Upper lobe of left lung (tissue), 6 donors: Measurements from ENCODE around the gene DNAJB11. TPM values are rescaled to one million over a fixed set of nuclear protein-coding genes. Genes with fewer than 3 reads are reported as not detected.
"Not testable (repeated sequence)": the region's sequence is repeated elsewhere in the genome, so short reads cannot be mapped to it uniquely, and the experiment has no call there.

ENCODE experiments used
- ATAC-seq, 2 donors: fragments of 200-7000 bp; cut with Tn5 transposase; one replicate each; pipeline ENCODE4 v1.9.1; 2022; ENCODE audit warnings: mild to moderate bottlenecking in 2 of 2, moderate library complexity in 2 of 2; ENCODE audit not compliant: low FRiP score in 2 of 2
- DNase-seq, 2 donors: peaks; one replicate each; pipeline ENCODE4 v3.0.0-alpha.2; 2019 to 2020
- H3K27ac ChIP-seq, 4 donors: fragments of 200-600 bp; sonication (generic); one replicate each; pipeline ENCODE4 v1.5.1; 2016 to 2019
- H3K27me3 ChIP-seq, 4 donors: fragments of 200-600 bp; sonication (generic); one replicate each; pipeline ENCODE4 v1.5.1; 2017 to 2019
- H3K36me3 ChIP-seq, 4 donors: fragments of 200-600 bp; sonication (generic); one replicate each; pipeline ENCODE4 v1.5.1; 2016 to 2019
- H3K4me1 ChIP-seq, 4 donors: fragments of 200-600 bp; sonication (generic); one replicate each; pipeline ENCODE4 v1.5.1; 2018 to 2019
- H3K4me3 ChIP-seq, 4 donors: fragments of 200-600 bp; sonication (generic); one replicate each; pipeline ENCODE4 v1.5.1; 2017 to 2019; ENCODE audit warnings: mild to moderate bottlenecking in 2 of 4, moderate library complexity in 1 of 4
- H3K9me3 ChIP-seq, 4 donors: fragments of 200-600 bp; sonication (generic); one replicate each; pipeline ENCODE4 v1.5.1; 2018 to 2019
- CTCF ChIP-seq, 6 experiments: fragments of 450-650 bp in 4 of 6; fragments of 200-600 bp in 2 of 6; sonication (generic) in 2 of 6; IDR thresholded peaks; one replicate each; pipeline ENCODE4 v1.5.1; 2016 to 2019; ENCODE audit warnings: antibody characterized with exemption in 6 of 6
- EP300 ChIP-seq, 4 donors: sonication (generic); formaldehyde crosslinking; IDR thresholded peaks; one replicate each; pipeline ENCODE4 v1.5.1; 2017; ENCODE audit warnings: antibody characterized with exemption in 4 of 4, control low read depth in 2 of 4
- POLR2A ChIP-seq, 4 donors: fragments of 450-650 bp; IDR thresholded peaks; one replicate each; pipeline ENCODE4 v1.5.1; 2016 to 2017; ENCODE audit warnings: antibody characterized with exemption in 4 of 4, mild to moderate bottlenecking in 2 of 4
- POLR2AphosphoS5 ChIP-seq, 2 donors: sonication (generic); formaldehyde crosslinking; IDR thresholded peaks; one replicate each; pipeline ENCODE4 v1.5.1; 2017; ENCODE audit warnings: antibody characterized with exemption in 2 of 2
- WGBS, 2 donors: methylation state at CpG; one replicate each; pipeline ENCODE4 v1.1.5; 2017 to 2018; 5-methylcytosine and 5-hydroxymethylcytosine counted together
- total RNA-seq, 6 donors: library from RNA; depleted of rRNA in 4 of 6; stranded (reverse); fragments of >200 nt in 4 of 6; gene quantifications; one replicate each; pipeline versions ENCODE4 v1.1.0 to v1.2.1, GENCODE V29; 2016 to 2021
- donor health status: DM: no; HTN: no; CAD: no; lungs with moderate emphysema.
- donor health status: DM: no; HTN: yes; CAD: no; lungs with severe emphysema.

The DNAJB11 gene
- total RNA-seq, 6 donors from 2014 or later: 10.5 to 52.7 (median 38.9) TPM

- 95 to 96% methylated on average over 6 of the region's 6 CpGs for WGBS, 2 donors
- ATAC-seq: no peak
- no peak overlapping the region for H3K27ac ChIP-seq
- H3K36me3 ChIP-seq: peaks cover 19 to 93% (median 59%) of the 10 kb centered on the region in 4 donors
- H3K9me3 ChIP-seq: no peaks in the 10 kb centered on the region
- H3K4me1 ChIP-seq: no peaks in the 10 kb centered on the region
- DNase-seq: no peak
- H3K27me3 ChIP-seq: no peaks in the 10 kb centered on the region
- TF ChIP-seq EP300 (IDR thresholded peaks at IDR 0.05) (no peak), CTCF (IDR thresholded peaks at IDR 0.05) (no peak), POLR2A (IDR thresholded peaks at IDR 0.05) (no peak), POLR2AphosphoS5 (IDR thresholded peaks at IDR 0.05) (no peak)
- H3K4me3 ChIP-seq: no peak overlapping the region
These were observed 12.0 kb downstream of the DNAJB11 start for GRCh38 chr3:186582541-186582940.

- ATAC-seq: no peak
- 76 to 81% methylated on average over 5 of the region's 5 CpGs for WGBS, 2 donors
These were observed 13.3 kb downstream of the DNAJB11 start for GRCh38 chr3:186583831-186584230.

GRCh38 chr3:186586245-186586644 is 15.7 kb downstream of the DNAJB11 start:
- WGBS, 2 donors: 83 to 89% methylated on average over 9 of the region's 9 CpGs
- H3K36me3 ChIP-seq: peaks cover 15 to 56% (median 38%) of the 10 kb centered on the region in 4 donors
- not testable (repeated sequence) for DNase-seq, H3K9me3 ChIP-seq, ATAC-seq, H3K27ac ChIP-seq, H3K4me3 ChIP-seq, H3K4me1 ChIP-seq, H3K27me3 ChIP-seq

More at GRCh38 chr3:186583831-186584230, 13.3 kb downstream of the DNAJB11 start:
- Histone ChIP-seq H3K9me3 (no peaks in the 10 kb centered on the region), H3K27me3 (no peaks in the 10 kb centered on the region), H3K4me1 (no peaks in the 10 kb centered on the region), H3K27ac (no peak overlapping the region), H3K4me3 (no peak overlapping the region), H3K36me3 (peaks cover 19 to 81% (median 52%) of the 10 kb centered on the region in 4 donors)
- TF ChIP-seq POLR2AphosphoS5 (IDR thresholded peaks at IDR 0.05) (no peak), EP300 (IDR thresholded peaks at IDR 0.05) (no peak), POLR2A (IDR thresholded peaks at IDR 0.05) (no peak), CTCF (IDR thresholded peaks at IDR 0.05) (no peak)
- no peak for DNase-seq

- DNase-seq (no peak), ATAC-seq (no peak)
- no peak overlapping the region for H3K4me3 ChIP-seq
- peaks cover 7 to 47% (median 31%) of the 10 kb centered on the region in 4 donors for H3K36me3 ChIP-seq
- no peaks in the 10 kb centered on the region for H3K4me1 ChIP-seq
- TF ChIP-seq EP300 (IDR thresholded peaks at IDR 0.05) (no peak), POLR2A (IDR thresholded peaks at IDR 0.05) (no peak), CTCF (IDR thresholded peaks at IDR 0.05) (no peak), POLR2AphosphoS5 (IDR thresholded peaks at IDR 0.05) (no peak)
- no peaks in the 10 kb centered on the region for H3K9me3 ChIP-seq
- no peaks in the 10 kb centered on the region for H3K27me3 ChIP-seq
- no peak overlapping the region for H3K27ac ChIP-seq
These were observed 16.7 kb downstream of the DNAJB11 start for GRCh38 chr3:186587183-186587582.

- TF ChIP-seq POLR2AphosphoS5 (IDR thresholded peaks at IDR 0.05) (no peak), CTCF (IDR thresholded peaks at IDR 0.05) (no peak), EP300 (IDR thresholded peaks at IDR 0.05) (no peak), POLR2A (IDR thresholded peaks at IDR 0.05) (no peak)
- Histone ChIP-seq H3K36me3 (peaks cover 7 to 33% (median 19%) of the 10 kb centered on the region in 4 donors), H3K27me3 (no peaks in the 10 kb centered on the region), H3K9me3 (no peaks in the 10 kb centered on the region), H3K4me1 (no peaks in the 10 kb centered on the region), H3K4me3 (no peak overlapping the region), H3K27ac (no peak overlapping the region)
- DNase-seq (no peak), ATAC-seq (no peak)
- WGBS, 2 donors: 67% methylated on average over 2 of the region's 2 CpGs
These were observed 18.1 kb downstream of the DNAJB11 start for GRCh38 chr3:186588632-186589031.
